IPS-NIHi11 (cell line): ENCODE measurements around the gene FBXL7.

Experiments
- DNase-seq: peaks from one replicate; pipeline ENCODE4 v3.0.0; 2012; ENCODE audit warnings: mixed read lengths, low spot score

FBXL7 gene

DNA sequence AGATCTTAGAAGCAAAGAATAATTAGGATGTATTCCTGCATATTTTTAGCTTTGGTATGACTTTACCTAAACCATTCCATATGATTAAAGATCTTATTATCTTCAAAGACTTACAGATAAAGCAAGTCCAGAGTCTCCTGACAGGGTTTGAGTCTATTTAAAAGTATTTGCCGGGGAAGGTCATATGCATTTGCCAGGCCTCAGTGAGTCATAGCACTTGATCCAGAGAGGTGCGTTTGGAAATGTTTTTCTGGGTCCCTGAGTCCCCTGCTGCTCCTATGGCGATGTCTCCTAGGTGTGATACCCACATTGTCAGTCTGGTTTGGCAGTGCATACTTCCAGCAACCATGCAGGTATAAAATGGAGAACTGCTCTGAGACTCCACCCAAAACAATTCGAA, 217.0 kb downstream of the FBXL7 start:
- DNase-seq, result no peak

DNA sequence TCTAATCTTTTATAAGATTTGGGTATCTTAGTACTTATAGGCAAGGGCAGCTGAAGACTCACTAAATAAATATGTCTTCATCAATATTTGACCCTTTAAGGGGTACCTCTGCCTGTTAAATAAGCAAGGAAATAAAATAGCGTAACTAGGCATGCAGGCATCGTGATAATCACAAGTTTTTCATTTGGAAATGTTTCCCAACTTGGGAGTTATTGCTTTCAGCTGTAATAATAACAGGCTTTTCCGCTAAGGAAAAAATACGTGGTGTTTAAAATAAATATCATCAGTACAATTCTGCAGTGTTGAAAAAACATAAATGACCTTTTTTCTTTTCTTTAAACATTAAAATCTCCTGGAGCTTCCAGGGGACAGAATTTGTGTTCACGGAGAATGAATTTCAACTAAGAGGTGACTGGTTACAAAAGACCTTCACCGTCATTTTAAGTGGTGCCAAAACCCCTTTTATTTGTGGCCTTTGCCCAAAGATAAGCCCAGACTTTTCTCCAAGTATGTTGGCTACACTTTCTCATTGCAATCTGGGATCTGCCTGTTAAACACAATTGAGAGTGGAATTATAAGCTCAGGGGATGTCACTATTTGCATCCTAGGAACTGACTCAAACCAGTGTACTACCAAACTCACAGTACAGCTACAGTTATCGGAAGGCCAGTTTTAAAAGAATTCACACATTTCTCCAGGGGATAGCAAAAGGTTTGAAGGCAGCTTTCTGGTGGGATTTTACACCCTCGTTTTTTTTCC, 218.6 kb downstream of the FBXL7 start:
- DNase-seq, result no peak

DNA sequence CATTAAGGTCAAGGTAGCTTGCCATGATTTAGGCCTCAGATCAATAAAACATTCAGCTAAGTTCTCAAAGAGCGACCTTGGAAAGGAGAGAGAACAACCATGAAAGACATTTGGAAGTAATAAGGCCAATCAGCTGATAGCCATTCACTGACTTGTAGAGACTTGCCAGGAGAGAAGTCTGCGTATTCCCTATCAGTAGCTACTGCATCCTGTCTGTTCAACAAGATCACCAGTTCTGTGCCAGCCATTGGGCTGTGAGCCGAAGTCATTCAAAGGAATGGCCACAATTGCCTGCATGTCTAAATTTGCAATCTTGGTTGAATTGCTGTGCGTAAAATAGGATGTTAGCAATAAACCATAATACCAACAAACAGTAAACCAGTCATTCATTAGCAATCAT, 219.8 kb downstream of the FBXL7 start:
- no peak for DNase-seq

GRCh38 chr5:15720515-15720914, 220.5 kb downstream of the FBXL7 start:
- no peak for DNase-seq

DNA sequence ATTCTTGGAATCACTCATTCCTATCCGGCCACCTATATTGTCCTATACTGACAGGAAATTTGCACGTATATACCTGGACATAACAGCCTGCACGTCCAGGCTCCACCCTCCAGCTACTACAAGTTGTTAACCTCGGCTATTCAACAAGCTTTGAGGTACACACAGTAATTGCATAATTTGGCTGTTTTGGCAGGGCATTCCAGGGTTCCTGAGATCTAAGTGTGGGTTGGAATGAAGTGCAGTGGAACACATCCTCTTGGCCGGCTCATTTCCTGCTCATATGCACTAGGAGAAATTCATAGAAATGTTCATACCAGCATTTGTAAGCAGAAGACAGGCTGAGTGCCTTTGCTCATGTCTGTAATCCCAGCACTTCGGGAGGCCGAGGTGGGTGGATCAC, 222.3 kb downstream of the FBXL7 start:
- no peak for DNase-seq

DNA sequence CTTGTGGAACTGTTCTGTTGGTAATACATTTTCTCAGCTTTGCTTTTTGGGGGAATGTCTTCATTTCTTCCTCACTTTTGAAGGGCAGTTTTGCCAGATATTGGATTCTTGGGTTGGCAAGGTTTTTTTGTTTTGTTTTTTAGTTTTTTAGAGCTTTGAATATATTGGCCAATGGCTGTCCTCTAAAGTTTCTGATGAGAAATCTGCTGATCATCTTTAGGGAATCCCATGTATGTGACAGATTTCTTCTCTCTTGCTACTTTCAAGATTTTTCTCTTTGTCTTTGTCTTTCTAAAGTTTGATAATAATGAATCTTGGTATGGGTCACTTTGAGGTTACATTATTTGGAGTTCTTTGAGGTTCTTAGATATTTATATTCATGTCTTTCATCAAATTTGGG, 227.4 kb downstream of the FBXL7 start:
- DNase-seq, result no peak

- no peak for DNase-seq
Observed at GRCh38 chr5:15728811-15729210, 228.8 kb downstream of the FBXL7 start.

DNA sequence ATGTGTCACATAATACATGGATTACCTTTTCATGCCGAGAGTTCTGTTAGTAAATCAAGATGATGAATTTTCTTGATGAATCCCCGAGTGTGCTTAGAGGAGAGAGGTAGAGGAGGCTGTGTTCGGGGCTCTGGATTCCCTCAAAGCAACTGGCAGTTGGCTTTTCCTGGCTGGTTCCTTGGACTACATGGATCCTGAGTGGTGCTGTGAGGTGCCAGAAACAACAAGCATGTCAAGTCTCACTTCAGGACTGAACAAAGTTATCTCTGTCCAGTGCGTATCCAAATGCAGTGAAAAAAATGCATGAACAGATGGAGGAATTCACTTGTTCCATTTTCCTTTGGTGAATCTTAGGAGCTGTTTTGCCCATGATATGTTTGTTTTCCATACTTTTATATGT, 231.7 kb downstream of the FBXL7 start:
- no peak for DNase-seq

DNA sequence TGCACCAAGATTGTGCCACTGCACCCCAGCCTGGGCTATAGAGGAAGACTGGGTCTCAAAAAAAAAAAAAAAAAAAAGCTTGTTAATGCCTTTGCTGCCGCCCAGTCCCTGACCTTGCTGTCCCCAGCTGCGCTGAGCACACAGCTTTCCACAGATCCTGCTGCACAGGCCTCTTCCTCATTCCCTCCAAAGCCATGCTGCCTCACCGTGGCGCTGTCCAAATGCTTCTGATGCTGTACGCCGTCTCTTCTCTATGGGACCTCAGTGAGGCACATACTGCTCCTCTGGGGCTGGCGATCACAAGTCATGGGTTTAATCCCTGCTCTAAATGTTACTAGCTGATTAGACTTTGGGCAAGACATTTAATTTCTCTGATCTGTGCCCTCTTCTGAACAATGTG, 234.1 kb downstream of the FBXL7 start:
- no peak for DNase-seq

DNA sequence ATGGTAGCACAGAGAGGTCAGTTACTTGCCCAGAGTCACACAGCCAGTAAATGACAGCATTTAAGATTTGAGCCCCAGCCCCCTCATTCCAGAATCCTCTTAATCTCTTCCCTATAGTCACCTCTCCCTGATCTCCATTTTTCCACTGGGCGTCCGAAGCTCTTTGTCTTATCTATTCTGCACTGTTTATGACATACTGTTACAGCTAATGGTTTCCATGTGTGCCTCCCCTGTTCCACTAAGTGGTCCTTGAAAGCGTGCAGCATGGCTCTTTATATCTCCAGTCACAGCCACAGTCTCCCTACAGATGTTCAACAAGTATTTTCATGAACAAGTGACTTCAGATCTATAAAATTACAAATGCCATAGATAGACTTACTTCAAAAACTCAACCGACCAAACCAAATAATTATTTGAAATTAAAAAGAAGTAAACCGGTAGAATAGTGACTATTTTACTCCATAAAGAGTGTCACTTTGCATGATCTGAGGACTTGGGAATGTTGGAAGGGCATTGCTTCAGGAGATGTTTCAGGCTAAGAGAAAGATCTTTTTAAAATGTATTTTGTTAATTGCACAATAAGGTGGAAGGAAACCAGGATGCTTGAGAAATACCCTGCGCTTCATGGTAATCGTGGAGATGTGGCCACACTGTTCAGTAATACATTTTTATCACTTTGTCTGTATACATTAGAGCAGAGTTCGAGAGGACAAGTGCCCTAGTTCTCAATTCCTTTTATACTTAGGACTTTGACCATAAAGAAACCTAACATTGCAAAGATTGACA, 237.2 kb downstream of the FBXL7 start:
- no peak for DNase-seq

GRCh38 chr5:15737871-15738664, 238.1 kb downstream of the FBXL7 start:
- DNase-seq, result no peak

DNA sequence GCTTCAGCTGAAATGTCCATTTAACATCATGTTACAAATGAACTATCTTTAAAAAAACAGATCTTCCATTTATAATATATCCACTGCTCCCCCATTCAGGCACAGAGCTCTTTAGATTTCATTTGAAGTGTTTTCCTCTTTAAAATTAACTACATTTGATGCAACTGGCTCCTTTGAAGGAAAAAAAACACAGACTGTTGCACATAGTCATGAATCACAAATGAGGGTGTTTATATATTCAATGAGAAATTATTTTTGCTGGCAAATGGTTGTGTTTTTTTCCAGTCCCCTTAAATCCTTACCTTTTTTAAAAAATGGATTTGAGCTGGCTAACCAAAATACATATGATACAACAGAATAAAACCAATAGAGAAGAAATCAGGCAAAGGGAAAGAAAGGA, 240.4 kb downstream of the FBXL7 start:
- DNase-seq, result no peak

GRCh38 chr5:15741591-15741990, 241.6 kb downstream of the FBXL7 start:
- DNase-seq, result no peak

DNA sequence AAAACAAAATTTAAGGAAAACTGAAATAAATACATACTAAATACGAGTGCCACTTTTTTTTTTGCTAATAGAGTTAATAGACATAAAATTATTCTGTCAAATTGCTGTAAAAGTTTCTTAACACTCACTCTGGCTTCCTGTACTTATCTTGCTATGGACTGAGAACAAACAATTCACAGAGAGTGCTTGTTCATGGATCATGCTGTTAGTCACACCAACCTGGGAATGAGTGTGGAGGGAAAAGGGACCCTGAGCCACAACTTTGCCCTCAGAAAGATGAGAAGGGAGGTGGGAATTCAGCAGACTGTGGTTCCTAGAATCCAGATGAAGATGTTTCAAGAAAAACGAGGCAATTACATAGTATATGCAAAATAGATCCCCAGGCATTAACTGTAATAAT, 246.9 kb downstream of the FBXL7 start:
- no peak for DNase-seq

DNA sequence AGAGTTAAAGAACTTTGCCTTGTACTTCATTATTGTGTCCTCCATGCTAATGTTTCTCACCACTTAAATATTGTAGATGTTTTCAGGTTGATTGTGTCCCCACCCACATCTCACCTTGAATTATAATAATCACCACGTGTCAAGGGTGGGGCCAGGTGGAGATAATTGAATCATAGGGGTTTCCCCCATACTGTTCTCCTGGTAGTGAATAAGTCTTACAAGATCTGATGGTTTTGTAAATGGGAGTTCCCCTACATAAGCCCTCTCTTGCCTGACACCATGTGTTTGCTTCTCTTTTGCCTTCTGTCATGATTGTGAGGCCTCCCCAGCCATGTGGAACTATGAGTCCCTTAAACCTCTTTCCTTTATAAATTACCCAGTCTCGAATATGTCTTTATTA, 248.3 kb downstream of the FBXL7 start:
- DNase-seq, result no peak

GRCh38 chr5:15752663-15753285, 252.8 kb downstream of the FBXL7 start:
- DNase-seq, result no peak

DNA sequence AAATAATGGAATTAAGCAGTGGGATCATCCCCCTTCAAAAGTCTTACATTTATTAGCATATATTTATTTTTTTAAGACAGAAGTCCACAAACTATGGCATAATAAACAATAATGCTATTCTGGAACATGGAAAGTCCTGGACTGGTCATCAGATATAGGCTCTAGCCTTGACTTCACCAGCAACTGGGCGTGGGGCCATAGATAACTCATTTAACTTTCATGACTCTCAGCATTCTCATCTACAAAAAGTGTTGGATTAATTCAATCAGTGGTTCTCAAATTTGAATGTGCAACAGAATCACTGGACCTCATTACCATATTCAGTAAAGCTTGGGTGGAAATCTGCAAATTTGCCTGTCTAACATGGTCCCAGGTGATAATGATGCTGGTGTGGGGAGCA, 253.8 kb downstream of the FBXL7 start:
- no peak for DNase-seq

DNA sequence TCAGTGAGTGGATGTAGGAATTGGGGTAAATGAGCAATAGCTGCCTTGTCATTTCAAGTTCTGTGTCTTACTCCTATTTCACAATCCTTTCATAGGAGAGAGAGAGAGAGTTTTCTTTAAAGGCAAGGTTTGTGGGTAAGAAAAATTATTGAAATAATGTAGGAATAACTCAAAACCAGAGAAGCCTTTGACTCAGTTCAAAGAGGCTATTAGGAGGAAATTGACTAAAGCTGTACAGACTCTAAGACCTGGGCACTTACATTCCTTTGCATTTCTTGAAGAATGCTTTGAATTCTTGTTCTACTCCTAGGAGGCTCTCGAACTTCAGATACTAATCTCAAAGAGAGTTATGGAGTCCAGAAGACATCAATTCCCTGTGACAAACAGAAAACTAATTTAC, 257.1 kb downstream of the FBXL7 start:
- no peak for DNase-seq

DNA sequence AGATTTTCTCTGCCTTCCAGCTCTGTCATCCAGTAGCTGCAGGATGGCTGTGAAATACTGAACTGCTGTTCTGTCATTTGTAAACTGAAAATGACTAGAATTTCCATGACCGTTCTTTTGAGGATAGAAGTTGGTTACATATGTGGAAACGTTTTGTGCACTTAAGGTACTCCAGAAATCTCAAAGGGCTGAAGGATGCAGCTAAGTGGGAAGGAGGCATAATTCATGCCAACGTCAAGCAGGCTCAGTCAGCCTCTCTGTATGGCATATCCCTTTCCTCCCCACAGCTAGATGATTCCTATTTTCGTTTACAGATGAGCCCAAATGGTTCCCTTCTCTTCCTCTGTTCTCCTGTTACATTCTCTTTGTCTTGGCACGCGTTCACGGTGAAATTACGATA, 257.6 kb downstream of the FBXL7 start:
- DNase-seq, result no peak

DNA sequence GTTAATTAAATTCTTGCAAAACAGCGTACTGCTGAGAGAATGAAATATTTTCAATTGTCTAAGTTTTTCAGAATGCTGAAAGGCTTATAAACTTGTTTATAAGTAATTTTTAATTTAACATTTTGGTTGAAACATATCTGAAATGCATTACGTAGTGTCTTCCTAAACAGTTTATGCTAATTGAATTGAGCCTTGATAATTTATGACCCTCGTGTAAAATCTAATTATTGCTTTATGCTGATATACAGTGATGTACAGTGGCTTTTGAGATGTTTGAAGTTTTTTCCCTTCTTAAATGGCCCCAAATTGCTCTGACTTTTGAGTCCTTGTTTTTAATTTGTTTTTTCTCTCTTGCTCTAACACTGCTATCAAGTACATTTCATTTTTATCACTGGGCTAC, 262.7 kb downstream of the FBXL7 start:
- DNase-seq, result no peak

DNA sequence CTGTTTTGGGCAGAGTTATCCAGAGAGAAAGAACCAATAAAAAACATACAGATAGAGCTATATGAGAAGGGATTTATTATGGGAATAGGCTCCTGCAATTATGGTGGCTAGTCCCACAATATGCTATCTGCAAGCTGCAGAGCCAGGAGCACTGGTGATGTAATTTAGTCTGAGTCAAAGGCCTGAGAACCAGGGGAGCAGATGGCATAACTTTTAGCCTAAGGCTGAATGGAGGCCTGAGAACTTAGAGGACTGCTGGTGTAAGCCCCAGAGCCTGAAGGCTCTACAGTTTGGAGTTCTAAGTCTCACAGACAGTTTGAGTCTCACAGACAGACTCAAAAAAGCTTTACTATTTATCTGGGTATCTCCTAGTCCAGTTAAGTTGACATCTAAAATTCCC, 263.8 kb downstream of the FBXL7 start:
- DNase-seq, result no peak

GRCh38 chr5:15768936-15769335, 269.0 kb downstream of the FBXL7 start:
- DNase-seq, result no peak
